Fibroblast of skin of right biceps (primary cell): Measurements from ENCODE around the gene ZIC5.

Experiments
- DNase-seq: peaks from one replicate; pipeline ENCODE4 v3.0.0-alpha.2; 2013

The ZIC5 gene

GRCh38 chr13:99987154-99988019, 15.8 kb upstream of the ZIC5 start:
- DNase-seq, result no peak

- DNase-seq, result no peak
These were observed 15.2 kb upstream of the ZIC5 start for GRCh38 chr13:99986741-99987140.

GRCh38 chr13:99985886-99986527, 14.4 kb upstream of the ZIC5 start:
- no peak for DNase-seq

- DNase-seq, result no peak
These were observed 13.8 kb upstream of the ZIC5 start for GRCh38 chr13:99985241-99985874.

GRCh38 chr13:99984461-99985240, 13.1 kb upstream of the ZIC5 start:
- DNase-seq, result no peak

GRCh38 chr13:99983499-99984401, 12.2 kb upstream of the ZIC5 start:
- DNase-seq, result no peak

GRCh38 chr13:99982731-99983498, 11.3 kb upstream of the ZIC5 start:
- DNase-seq, result no peak

- peak; percentile 32 for DNase-seq
These were observed 10.6 kb upstream of the ZIC5 start for GRCh38 chr13:99982036-99982730.

- no peak for DNase-seq
These were observed 10.1 kb upstream of the ZIC5 start, which contains the start of gene ZIC2 for GRCh38 chr13:99981735-99982035. Gene ZIC2, plus strand, starts transcription at chr13:99981784. Its CDS starts 281 bp downstream, at chr13:99982065.

- no peak for DNase-seq
These were observed 9.5 kb upstream of the ZIC5 start for GRCh38 chr13:99980824-99981734.

GRCh38 chr13:99980201-99980823, 8.7 kb upstream of the ZIC5 start:
- peak; percentile 66 for DNase-seq

- no peak for DNase-seq
These were observed 8.1 kb upstream of the ZIC5 start for GRCh38 chr13:99979453-99980200.

- DNase-seq, result no peak
These were observed 7.4 kb upstream of the ZIC5 start for GRCh38 chr13:99978799-99979452.

GRCh38 chr13:99977912-99978798, 6.6 kb upstream of the ZIC5 start:
- DNase-seq, result no peak

GRCh38 chr13:99977334-99977911, 5.9 kb upstream of the ZIC5 start:
- DNase-seq, result no peak

GRCh38 chr13:99976575-99976974, 5.0 kb upstream of the ZIC5 start:
- DNase-seq, result no peak
